ENCODE measurements around the gene UBE2E2.
"Not testable (repeated sequence)": the region's sequence is repeated elsewhere in the genome, so short reads cannot be mapped to it uniquely, and the experiment has no call there.

UBE2E2 gene

GRCh38 chr3:23333633-23334032, 130.5 kb downstream of the UBE2E2 start:
- DNase-seq, result no peak

DNA sequence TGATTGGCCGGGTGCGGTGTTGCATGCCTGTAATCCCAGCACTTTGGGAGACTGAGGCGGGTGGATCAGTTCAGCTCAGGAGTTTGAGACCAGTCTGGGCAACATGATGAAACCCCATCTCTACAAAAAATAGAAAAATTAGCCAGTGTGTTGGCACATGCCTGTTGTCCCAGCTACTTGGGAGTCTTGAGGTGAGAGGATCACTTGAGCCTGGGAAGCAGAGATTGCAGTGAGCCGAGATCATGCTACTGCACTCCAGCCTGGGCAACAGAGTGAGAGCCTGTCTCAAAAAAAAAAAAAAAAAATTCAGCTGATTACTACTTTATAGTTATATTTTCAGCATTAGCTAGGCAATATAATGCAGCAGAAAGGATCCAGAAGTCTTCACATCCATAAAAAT, 133.7 kb downstream of the UBE2E2 start:
- DNase-seq, result not testable (repeated sequence)

- DNase-seq, result no peak
Observed at GRCh38 chr3:23341147-23341838, 138.2 kb downstream of the UBE2E2 start.

- no peak for DNase-seq
Observed at GRCh38 chr3:23342343-23342742, 139.2 kb downstream of the UBE2E2 start.

- DNase-seq, result no peak
Observed at GRCh38 chr3:23343509-23343908, 140.4 kb downstream of the UBE2E2 start.

GRCh38 chr3:23344886-23345285, 141.8 kb downstream of the UBE2E2 start:
- DNase-seq, result no peak

DNA sequence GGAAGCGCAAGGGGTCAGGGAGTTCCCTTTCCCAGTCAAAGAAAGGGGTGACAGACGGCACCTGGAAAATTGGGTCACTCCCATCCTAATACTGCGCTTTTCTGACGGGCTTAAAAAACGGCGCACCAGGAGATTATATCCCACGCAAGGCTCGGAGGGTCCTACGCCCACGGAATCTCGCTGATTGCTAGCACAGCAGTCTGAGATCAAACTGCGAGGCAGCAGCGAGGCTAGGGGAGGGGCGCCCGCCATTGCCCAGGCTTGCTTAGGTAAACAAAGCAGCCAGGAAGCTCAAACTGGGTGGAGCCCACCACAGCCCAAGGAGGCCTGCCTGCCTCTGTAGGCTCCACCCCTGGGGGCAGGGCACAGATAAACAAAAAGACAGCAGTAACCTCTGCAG, 146.3 kb downstream of the UBE2E2 start:
- DNase-seq, result not testable (repeated sequence)

DNA sequence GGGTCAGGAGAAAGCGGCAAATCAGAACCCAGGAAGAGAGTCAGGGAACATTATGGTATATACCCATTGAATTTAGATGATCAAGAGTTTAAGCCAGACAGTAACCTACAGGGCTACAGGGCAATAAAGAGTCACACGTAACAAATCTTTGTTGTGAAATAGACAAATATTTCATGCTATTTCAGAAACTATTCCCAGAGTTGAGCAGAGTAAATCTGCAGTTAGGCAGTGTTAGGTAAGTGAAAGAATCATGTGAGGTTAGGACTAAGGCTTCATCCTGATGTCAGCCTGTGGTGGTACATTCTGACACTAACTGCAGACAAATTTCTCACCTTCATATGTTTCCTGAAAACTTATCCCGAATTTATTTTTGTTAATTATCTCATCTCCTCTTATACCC, 153.0 kb downstream of the UBE2E2 start:
- no peak for DNase-seq

- no peak for DNase-seq
Observed at GRCh38 chr3:23356923-23357322, 153.8 kb downstream of the UBE2E2 start.

GRCh38 chr3:23359116-23359515, 156.0 kb downstream of the UBE2E2 start:
- no peak for DNase-seq

DNA sequence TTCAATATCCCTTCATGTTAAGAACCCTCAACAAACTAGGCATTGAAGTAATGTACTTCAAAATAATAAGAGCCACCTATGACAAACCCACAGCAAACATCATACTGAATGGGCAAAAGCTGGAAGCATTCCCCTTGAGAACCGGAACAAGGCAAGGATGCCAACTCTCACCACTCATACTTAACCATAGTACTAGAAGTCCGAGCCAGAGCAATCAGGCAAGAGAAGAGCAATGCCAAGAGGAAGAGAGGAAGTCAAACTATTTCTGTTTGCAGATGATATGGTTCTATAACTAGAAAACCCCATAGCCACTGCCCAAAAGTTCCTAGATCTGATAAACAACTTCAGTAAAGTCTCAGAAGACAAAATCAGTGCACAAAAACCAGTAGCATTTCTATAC, 161.9 kb downstream of the UBE2E2 start:
- DNase-seq, result no peak

DNA sequence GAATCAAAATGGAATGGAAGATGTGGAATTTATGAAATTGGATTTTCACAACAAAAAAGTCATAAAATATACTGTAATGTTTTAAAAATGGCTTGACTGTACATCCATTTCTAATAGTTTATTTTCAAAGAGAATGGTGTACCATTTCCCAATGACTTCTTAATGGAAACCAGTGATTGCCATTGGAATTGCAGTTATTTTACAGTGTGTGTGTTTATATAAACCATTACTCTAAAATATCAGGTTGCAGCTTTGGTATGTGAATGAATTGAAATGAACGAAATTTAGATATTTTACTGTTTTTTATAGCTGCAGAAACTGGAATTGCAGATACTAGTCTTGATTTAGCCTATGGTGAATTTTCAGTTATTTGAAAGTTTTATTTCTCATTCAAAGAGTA, 165.6 kb downstream of the UBE2E2 start:
- no peak for DNase-seq

- no peak for DNase-seq
Observed at GRCh38 chr3:23372285-23372684, 169.2 kb downstream of the UBE2E2 start.

GRCh38 chr3:23376516-23377248, 173.6 kb downstream of the UBE2E2 start:
- DNase-seq, result no peak

DNA sequence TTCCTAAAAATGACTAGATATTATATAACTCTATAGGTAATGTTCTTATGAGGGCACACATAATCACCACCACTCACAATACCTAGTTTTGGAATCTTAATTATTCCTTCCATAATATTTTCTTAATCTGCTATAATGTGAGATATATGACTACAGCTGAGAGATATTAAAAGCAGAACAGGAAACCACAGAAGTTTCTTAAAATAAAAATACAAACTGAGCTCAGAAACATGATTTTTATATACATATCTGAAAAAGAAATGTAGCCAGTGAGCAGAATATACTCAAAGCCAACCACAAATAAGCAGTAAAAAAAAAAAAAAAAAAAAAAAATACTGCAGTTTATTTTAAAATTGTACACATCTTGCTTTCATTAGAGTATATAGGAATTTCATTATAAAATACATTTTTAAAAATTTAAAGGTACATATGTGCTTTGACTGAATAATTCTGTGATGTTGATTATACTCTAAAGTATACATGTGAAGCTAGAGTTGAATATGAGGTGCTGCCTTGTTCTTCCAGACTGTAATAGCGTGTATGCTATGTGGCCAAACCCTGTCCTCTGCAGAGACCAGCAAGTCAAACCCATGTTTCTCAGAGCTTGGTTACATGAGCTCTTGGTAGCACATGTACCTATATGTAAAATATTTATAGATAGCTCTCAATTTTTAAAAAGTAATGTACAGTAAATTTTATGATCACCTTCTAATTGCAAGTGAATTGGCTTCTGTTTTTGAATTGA, 175.0 kb downstream of the UBE2E2 start:
- DNase-seq, result no peak

DNA sequence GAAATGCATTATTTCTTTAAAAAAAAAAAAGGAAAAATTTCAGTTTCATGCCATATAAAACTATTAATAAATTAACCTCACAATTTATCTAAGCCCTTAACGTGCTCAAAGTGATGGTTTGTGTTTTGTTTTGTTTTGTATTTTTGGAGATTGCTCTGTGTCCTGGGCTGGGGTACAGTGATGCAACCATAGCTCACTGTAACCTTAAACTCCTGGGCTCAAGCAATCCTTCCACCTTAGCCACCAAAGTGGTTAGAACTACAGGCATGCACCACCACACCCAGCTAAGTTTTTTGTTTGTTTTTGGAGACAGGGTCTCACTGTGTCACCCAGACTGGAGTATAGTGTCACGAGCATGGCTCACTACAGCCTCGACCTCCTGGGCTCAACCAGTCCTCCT, 180.7 kb downstream of the UBE2E2 start:
- DNase-seq, result no peak

DNA sequence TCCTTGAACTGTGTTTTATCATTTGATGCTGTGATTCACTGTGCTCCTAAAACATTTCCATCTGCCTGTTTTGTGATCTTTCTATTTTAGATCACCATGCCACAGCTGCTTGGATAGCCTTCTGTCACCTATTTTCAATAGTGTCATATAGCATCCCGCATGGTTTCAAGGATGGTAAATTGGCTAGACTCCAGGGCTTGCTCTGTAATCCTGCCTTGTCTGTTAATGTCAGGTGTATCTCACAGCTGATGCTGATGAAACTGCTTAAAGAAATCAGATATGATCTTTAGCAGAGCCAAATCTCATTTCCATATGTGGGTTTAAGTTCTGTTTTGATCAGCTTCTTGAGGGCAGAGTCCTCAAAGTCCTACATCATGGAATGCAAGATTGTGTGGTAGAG, 182.2 kb downstream of the UBE2E2 start:
- DNase-seq, result no peak

DNA sequence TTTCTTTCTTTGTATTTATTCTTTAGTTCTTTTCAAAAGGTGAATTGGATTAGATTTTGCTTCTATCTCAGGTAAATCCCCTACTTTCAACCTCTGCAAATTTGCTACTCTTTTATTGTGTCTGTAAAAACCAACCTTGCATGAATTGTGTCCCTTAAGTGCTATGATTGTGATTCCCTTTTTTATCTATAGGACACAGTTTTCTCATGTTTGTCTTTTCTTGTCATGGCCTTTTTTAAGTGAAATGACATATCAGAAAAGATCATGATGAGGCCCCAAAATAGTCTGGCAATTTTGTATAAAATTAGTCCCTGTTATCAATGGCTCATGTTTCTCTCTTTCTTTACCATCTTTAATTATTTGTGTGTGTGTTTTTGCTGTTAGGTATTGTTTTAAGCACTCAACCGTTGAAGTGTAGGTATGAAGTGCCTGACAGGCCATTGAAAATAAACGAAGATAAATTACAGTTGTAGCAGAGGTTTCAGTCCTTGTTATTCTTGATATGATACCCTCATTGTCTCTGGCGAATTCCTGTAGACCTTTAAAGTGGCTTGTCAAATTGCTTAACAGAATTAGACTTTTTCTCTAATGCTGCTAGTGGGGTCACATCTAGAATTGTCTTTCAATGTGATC, 184.3 kb downstream of the UBE2E2 start:
- DNase-seq, result no peak

- DNase-seq, result no peak
Observed at GRCh38 chr3:23389089-23389488, 186.0 kb downstream of the UBE2E2 start.

DNA sequence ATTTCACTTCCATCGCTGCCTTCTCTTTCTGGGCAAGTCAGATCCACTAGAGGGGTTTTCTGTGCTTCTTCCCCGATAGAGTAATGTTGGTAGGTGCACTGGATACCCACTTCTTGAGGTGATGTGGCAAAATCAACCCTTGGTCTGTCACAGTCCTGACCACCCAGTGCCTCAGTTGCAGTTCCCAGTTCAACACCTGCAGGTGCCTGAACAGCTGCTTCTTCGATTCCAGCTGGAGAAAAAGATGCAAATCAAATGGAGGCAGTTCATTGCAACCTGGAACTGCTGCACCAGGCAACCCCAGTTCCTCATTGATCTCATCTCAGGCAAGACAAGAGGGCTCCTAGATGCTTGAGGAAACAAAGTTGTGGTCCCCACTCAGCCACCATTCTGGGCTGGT, 186.6 kb downstream of the UBE2E2 start:
- DNase-seq, result no peak

DNA sequence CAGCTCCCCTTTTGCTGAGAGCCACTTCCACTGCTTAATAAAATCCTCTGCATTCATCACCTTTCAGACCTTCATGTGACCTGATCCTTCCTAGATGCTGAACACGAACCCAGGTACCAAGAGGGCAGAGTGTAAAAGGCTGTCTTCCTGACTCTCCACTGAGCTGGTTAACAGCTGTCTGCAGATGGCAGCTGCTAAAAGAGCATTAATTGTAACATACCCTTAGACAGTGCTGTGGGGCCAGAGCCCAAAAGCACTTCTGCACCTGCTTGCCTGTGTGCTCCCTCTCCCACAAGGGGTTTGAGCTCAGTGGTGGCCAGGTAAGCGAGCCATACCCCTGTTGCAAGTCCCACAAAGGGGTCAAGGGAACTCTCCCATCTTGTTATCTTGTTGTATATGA, 187.3 kb downstream of the UBE2E2 start:
- DNase-seq, result no peak

- DNase-seq, result no peak
Observed at GRCh38 chr3:23390989-23391553, 187.9 kb downstream of the UBE2E2 start.

- no peak for DNase-seq
Observed at GRCh38 chr3:23395115-23395514, 192.0 kb downstream of the UBE2E2 start.
